Transverse colon (tissue), 3 donors: ENCODE results near the gene NCKAP5L.

Experiments
- POLR2A ChIP-seq: fragments of 450-650 bp; IDR thresholded peaks from one replicate; pipeline ENCODE4 v1.6.1; 2016; ENCODE audit warnings: antibody characterized with exemption, mild to moderate bottlenecking, moderate library complexity
- TF ChIP-seq, protein P1 (sequence below), 5 experiments: fragments of 200-600 bp in 3 of 5; fragments of 450-650 bp in 2 of 5; sonication (generic) in 3 of 5; IDR thresholded peaks; 1 replicate in 2 of 5; 2 replicates in 3 of 5; pipeline ENCODE4 v1.5.1; 2016 to 2017; ENCODE audit warnings: antibody characterized with exemption in 5 of 5, inconsistent platforms in 3 of 5, mild to moderate bottlenecking in 2 of 5, moderate library complexity in 1 of 5

DNA sequence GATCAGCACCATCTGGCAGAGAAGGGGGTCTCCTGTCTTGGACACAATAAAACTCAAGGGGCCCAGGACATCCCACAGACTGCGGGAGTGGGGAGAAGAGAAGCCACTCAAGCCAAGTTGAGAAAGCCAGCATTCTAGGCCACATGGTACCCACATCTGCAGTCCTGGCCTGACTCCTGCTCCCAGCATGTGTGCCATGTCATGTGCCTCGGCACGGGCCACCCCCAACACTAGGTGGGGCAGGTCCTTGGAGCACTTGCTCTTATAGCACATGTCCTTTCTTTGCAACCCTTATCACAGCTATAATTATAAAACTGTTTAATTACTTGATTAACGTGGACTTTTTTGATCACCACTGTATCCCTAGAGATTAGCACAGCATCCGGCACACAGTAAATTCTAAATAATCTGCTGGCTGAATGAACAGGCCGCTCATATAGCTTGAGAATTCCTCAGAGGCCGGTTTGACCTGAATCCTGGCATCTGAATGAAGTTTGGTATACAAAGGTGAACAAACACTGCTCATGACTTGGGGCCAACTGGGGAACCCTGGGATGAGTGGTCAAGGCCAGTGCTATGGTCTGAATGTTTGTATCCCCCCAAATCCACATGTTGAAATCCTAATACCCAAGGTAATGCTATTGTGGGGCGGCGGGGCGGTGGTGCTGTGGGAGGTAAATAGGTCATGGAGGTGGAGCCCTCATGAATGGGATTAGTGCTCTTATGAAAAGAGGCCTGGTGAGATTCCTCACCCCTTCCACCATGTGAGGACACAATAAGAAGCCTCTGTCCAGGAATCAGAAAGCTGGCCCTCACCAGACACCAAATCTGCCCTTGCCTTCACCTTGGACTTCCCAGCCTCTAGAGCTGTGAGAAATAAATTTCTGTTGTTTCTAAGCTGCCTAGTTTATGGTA is 6.6 kb downstream of the NCKAP5L start:
- TF ChIP-seq, protein P1, sequence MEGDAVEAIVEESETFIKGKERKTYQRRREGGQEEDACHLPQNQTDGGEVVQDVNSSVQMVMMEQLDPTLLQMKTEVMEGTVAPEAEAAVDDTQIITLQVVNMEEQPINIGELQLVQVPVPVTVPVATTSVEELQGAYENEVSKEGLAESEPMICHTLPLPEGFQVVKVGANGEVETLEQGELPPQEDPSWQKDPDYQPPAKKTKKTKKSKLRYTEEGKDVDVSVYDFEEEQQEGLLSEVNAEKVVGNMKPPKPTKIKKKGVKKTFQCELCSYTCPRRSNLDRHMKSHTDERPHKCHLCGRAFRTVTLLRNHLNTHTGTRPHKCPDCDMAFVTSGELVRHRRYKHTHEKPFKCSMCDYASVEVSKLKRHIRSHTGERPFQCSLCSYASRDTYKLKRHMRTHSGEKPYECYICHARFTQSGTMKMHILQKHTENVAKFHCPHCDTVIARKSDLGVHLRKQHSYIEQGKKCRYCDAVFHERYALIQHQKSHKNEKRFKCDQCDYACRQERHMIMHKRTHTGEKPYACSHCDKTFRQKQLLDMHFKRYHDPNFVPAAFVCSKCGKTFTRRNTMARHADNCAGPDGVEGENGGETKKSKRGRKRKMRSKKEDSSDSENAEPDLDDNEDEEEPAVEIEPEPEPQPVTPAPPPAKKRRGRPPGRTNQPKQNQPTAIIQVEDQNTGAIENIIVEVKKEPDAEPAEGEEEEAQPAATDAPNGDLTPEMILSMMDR (IDR thresholded peaks at IDR 0.05), result no peak
- no peak for TF ChIP-seq POLR2A
